HepG2 (cell line): Measurements from ENCODE around the gene MRPL36. TPM values are rescaled to one million over a fixed set of nuclear protein-coding genes. Genes with fewer than 3 reads are reported as not detected.

Experiments
- ATAC-seq: fragments of 200-7000 bp; cut with Tn5 transposase; 3 replicates; pipeline ENCODE4 v1.9.1; 2020; ENCODE audit warnings: mild to moderate bottlenecking, moderate library complexity
- BruUV-seq: library from RNA; stranded (reverse); fragments of 400-500 nt; replicated peaks from 2 replicates; lab custom pipeline; 2021; lab: Mats Ljungman, UMichigan
- CTCF ChIA-PET: fragments of 300-600 bp; formaldehyde crosslinking; extraction: SDS; loops from one replicate; lab custom pipeline; 2021; ENCODE audit warnings: low total read pairs, inconsistent platforms, low intra/inter-chr PET ratio; lab: Yijun Ruan, JAX
- POLR2A ChIA-PET: fragments of 350-600 bp; sonication (Branson Sonifier 250); formaldehyde crosslinking; loops from one replicate; lab custom pipeline; 2020; ENCODE audit warnings: antibody characterized with exemption, inconsistent platforms; lab: Yijun Ruan, JAX
- DNase-seq: peaks from one replicate; pipeline ENCODE4 v3.0.0-alpha.2; 2015; ENCODE audit warnings: low spot score
- FAIRE-seq: peaks from 3 replicates; lab custom pipeline; 2011; peaks lifted over from hg19 to GRCh38; lab: Jason Lieb, UNC
- H2AFZ ChIP-seq: one replicate; pipeline ENCODE4 v1.6.1; 2011; ENCODE audit warnings: low read length, inconsistent platforms
- H3K27ac ChIP-seq: fragments of 300-600 bp; 3 replicates; pipeline ENCODE4 v1.8.0; 2011; ENCODE audit warnings: mixed run types, mild to moderate bottlenecking, mixed read lengths, low read length, inconsistent platforms; ENCODE audit not compliant: insufficient read depth; ENCODE audit errors: extremely low read length
- H3K27me3 ChIP-seq, 2 experiments: fragments of 200-600 bp in 1 of 2; 2 replicates in 1 of 2; 3 replicates in 1 of 2; pipeline versions ENCODE4 v1.6.0 to v1.8.0; 2011; ENCODE audit warnings: low read length in 2 of 2, mild to moderate bottlenecking in 2 of 2, moderate library complexity in 2 of 2, inconsistent platforms in 1 of 2; ENCODE audit not compliant: insufficient read depth in 2 of 2, control insufficient read depth in 1 of 2
- H3K36me3 ChIP-seq, 2 experiments: fragments of 200-600 bp in 1 of 2; replicated peaks in 1 of 2; 2 replicates in 1 of 2; 3 replicates in 1 of 2; pipeline versions ENCODE4 v1.5.1 to v1.8.0; 2011; ENCODE audit warnings: low read length in 2 of 2, inconsistent platforms in 1 of 2; ENCODE audit not compliant: insufficient read depth in 2 of 2, control insufficient read depth in 1 of 2
- H3K4me1 ChIP-seq: 2 replicates; pipeline ENCODE4 v1.5.1; 2012; ENCODE audit warnings: low read length, inconsistent platforms; ENCODE audit not compliant: insufficient read depth
- H3K4me2 ChIP-seq: 2 replicates; pipeline ENCODE4 v1.6.0; 2011; ENCODE audit warnings: low read depth, low read length, inconsistent platforms
- H3K4me3 ChIP-seq, 3 experiments: fragments of 200-600 bp in 1 of 3; sonication (generic), shearing (Covaris generic) in 1 of 3; replicated peaks in 1 of 3; 2 replicates each; pipeline ENCODE4 v1.5.1; 2011 to 2016; ENCODE audit warnings: low read length in 3 of 3, inconsistent platforms in 2 of 3, low read depth in 2 of 3, mild to moderate bottlenecking in 2 of 3, control low read depth in 1 of 3, mixed read lengths in 1 of 3; ENCODE audit not compliant: insufficient read depth in 1 of 3
- H3K79me2 ChIP-seq: one replicate; pipeline ENCODE4 v1.6.1; 2011; ENCODE audit warnings: low read length, inconsistent platforms; ENCODE audit not compliant: insufficient read depth
- H3K9ac ChIP-seq: 2 replicates; pipeline ENCODE4 v1.6.0; 2011; ENCODE audit warnings: mild to moderate bottlenecking, low read depth, low read length, inconsistent platforms; ENCODE audit not compliant: insufficient read depth
- H3K9me3 ChIP-seq: 2 replicates; pipeline ENCODE4 v1.5.1; 2012; ENCODE audit warnings: mild to moderate bottlenecking, low read length
- H4K20me1 ChIP-seq: 2 replicates; pipeline ENCODE4 v1.6.0; 2011; ENCODE audit warnings: inconsistent platforms, mild to moderate bottlenecking, low read length, moderate library complexity; ENCODE audit not compliant: insufficient read depth
- ATF7-NPFF ChIP-seq: sonication (generic); formaldehyde crosslinking; IDR thresholded peaks from 2 replicates; pipeline ENCODE4 v1.8.1; 2023; ENCODE audit warnings: mild to moderate bottlenecking, low read depth, missing genetic modification reagents, moderate library complexity
- ISL2 ChIP-seq: sonication (generic); formaldehyde crosslinking; IDR thresholded peaks from 2 replicates; pipeline ENCODE4 v1.5.0; 2020; ENCODE audit warnings: missing genetic modification reagents
- ZNF253 ChIP-seq: sonication (generic); formaldehyde crosslinking; IDR thresholded peaks from 2 replicates; pipeline ENCODE4 v1.8.0; 2022; ENCODE audit warnings: mild to moderate bottlenecking, missing genetic modification reagents, borderline replicate concordance
- ZNF33B ChIP-seq: sonication (generic); formaldehyde crosslinking; IDR thresholded peaks from 2 replicates; pipeline ENCODE4 v1.5.1; 2020; ENCODE audit warnings: mild to moderate bottlenecking, missing genetic modification reagents
- WGBS: methylation state at CpG from one replicate; pipeline ENCODE4 v1.1.6; 2017; ENCODE audit warnings: low lambda C conversion rate; 5-methylcytosine and 5-hydroxymethylcytosine counted together
- in situ Hi-C: cut with HindIII; loops from 2 replicates; pipeline ENCODE4 v1.10.0; 2017; ENCODE audit warnings: low pct_unique_long_range_greater_than_20kb; ENCODE audit not compliant: extremely low pct_ligation_motif_present
- intact Hi-C: fragments of 100-400 bp; cut with micrococcal nuclease; formaldehyde crosslinking; loops from one replicate; pipeline ENCODE4 v1.10.0; 2022; ENCODE audit not compliant: unreplicated experiment
- polyA plus RNA-seq, 8 experiments: library from polyadenylated mRNA; depleted of rRNA in 3 of 8; stranded (reverse) in 7 of 8; unstranded in 1 of 8; fragments of >200 nt; fragmentation: Illumina TruSeq in 4 of 8; extraction: Trizol in 4 of 8; gene quantifications; 2 replicates each; pipeline versions ENCODE4 v1.2.1 to v1.2.3, GENCODE V29; 2011 to 2016; ENCODE audit warnings: low read depth in 4 of 8, missing spikeins in 1 of 8, mixed read lengths in 1 of 8; ENCODE audit not compliant: insufficient read depth in 1 of 8
- total RNA-seq, 5 experiments: library from RNA; depleted of rRNA; stranded (reverse); fragments of >200 nt; fragmentation: Illumina TruSeq; extraction: Trizol; gene quantifications; 2 replicates each; pipeline ENCODE4 v1.2.3, GENCODE V29; 2016; ENCODE audit warnings: low read depth in 1 of 5
- TF ChIP-seq, protein P1 (sequence below): sonication (generic); formaldehyde crosslinking; IDR thresholded peaks from 2 replicates; pipeline ENCODE4 v1.4.0; 2020; ENCODE audit warnings: missing genetic modification reagents, borderline replicate concordance
- TF ChIP-seq, protein P2 (sequence below): sonication (generic); formaldehyde crosslinking; IDR thresholded peaks from 2 replicates; pipeline ENCODE4 v1.4.0; 2020; ENCODE audit warnings: mild to moderate bottlenecking, missing genetic modification reagents
- TF ChIP-seq, protein P3 (sequence below): sonication (generic); formaldehyde crosslinking; IDR thresholded peaks from 2 replicates; pipeline ENCODE4 v1.9.0; 2021; ENCODE audit warnings: missing genetic modification reagents, mild to moderate bottlenecking, borderline replicate concordance

Gene MRPL36
- total and polyA plus RNA-seq, 2 of the 13 experiments (the other 11 are each of a cell fraction or from before 2014, with no cell fraction given) = 71.3 to 113 TPM

DNA sequence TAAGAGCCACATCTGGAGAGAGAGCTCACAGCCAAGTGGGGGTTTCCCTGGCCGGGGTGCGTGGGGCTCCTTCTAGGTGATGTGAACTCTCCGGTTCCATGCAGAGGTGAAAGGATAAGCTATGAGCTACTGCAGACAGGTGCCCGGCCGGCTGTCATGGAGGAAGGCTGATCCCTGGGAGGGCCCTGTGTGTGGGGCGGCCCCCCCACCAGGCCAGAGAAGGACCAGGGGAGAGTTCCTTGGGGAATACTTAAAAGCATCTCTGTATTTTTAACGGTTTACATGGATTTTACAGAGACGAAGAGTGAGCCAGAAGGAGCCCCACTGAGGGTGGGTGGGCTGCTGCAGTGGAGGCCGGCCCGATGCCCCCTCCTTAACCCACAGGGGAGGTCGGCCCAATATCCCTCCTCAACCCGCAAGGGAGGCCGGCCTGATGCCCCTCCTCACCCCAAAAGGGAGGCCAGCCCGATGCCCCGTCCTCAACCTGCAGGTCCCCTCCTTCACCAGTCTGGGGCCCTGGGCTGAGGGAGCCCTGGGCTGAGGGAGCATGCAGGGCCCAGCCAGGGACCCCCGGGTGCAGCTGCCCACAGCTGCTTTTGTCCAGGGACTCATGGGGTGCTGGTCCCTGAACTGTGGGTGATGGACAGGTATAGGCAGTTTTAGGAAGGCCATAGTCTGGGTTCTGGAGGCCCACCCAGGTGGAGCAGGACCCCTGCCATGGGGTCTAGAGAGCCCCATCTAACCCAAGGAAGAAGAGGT is 31.9 kb downstream of the MRPL36 start:
- H3K4me3 ChIP-seq = no peak overlapping the region
- BruUV-seq = no TSS peak
- no peaks in the 10 kb centered on the region for H4K20me1 ChIP-seq
- ATAC-seq (no peak), FAIRE-seq (no peak), DNase-seq (no peak)
- 10% methylated on average over 9 of the region's 16 CpGs for WGBS
- ChIA-PET CTCF (no interaction called here), POLR2A (no interaction called here)
- no peak overlapping the region for H3K4me2 ChIP-seq
- no peak overlapping the region for H3K9ac ChIP-seq
- H3K36me3 ChIP-seq = no peaks in the 10 kb centered on the region
- intact Hi-C loops (no loop called here), in situ Hi-C loops (loop anchor here (10.0 kb wide), 1 partner anchor 247 kb away; no protein-coding TSS in a partner anchor)
- H3K9me3 ChIP-seq = no peaks in the 10 kb centered on the region
- no peaks in the 10 kb centered on the region for H3K4me1 ChIP-seq
- no peak overlapping the region for H2AFZ ChIP-seq
- no peaks in the 10 kb centered on the region for H3K79me2 ChIP-seq
- peaks cover 6 to 70% of the 10 kb centered on the region in 2 experiments for H3K27me3 ChIP-seq
- no peak overlapping the region for H3K27ac ChIP-seq
- TF ChIP-seq ZNF33B (no peak), ISL2 (CRISPR knock-in tag) (no peak), ATF7-NPFF (CRISPR knock-in tag) (no peak), ZNF253 (CRISPR knock-in tag) (no peak)
- TF ChIP-seq, protein P1, sequence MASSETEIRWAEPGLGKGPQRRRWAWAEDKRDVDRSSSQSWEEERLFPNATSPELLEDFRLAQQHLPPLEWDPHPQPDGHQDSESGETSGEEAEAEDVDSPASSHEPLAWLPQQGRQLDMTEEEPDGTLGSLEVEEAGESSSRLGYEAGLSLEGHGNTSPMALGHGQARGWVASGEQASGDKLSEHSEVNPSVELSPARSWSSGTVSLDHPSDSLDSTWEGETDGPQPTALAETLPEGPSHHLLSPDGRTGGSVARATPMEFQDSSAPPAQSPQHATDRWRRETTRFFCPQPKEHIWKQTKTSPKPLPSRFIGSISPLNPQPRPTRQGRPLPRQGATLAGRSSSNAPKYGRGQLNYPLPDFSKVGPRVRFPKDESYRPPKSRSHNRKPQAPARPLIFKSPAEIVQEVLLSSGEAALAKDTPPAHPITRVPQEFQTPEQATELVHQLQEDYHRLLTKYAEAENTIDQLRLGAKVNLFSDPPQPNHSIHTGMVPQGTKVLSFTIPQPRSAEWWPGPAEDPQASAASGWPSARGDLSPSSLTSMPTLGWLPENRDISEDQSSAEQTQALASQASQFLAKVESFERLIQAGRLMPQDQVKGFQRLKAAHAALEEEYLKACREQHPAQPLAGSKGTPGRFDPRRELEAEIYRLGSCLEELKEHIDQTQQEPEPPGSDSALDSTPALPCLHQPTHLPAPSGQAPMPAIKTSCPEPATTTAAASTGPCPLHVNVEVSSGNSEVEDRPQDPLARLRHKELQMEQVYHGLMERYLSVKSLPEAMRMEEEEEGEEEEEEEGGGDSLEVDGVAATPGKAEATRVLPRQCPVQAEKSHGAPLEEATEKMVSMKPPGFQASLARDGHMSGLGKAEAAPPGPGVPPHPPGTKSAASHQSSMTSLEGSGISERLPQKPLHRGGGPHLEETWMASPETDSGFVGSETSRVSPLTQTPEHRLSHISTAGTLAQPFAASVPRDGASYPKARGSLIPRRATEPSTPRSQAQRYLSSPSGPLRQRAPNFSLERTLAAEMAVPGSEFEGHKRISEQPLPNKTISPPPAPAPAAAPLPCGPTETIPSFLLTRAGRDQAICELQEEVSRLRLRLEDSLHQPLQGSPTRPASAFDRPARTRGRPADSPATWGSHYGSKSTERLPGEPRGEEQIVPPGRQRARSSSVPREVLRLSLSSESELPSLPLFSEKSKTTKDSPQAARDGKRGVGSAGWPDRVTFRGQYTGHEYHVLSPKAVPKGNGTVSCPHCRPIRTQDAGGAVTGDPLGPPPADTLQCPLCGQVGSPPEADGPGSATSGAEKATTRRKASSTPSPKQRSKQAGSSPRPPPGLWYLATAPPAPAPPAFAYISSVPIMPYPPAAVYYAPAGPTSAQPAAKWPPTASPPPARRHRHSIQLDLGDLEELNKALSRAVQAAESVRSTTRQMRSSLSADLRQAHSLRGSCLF (CRISPR knock-in tag) = no peak
- TF ChIP-seq, protein P2, sequence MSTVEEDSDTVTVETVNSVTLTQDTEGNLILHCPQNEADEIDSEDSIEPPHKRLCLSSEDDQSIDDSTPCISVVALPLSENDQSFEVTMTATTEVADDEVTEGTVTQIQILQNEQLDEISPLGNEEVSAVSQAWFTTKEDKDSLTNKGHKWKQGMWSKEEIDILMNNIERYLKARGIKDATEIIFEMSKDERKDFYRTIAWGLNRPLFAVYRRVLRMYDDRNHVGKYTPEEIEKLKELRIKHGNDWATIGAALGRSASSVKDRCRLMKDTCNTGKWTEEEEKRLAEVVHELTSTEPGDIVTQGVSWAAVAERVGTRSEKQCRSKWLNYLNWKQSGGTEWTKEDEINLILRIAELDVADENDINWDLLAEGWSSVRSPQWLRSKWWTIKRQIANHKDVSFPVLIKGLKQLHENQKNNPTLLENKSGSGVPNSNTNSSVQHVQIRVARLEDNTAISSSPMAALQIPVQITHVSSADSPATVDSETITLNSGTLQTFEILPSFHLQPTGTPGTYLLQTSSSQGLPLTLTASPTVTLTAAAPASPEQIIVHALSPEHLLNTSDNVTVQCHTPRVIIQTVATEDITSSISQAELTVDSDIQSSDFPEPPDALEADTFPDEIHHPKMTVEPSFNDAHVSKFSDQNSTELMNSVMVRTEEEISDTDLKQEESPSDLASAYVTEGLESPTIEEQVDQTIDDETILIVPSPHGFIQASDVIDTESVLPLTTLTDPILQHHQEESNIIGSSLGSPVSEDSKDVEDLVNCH (CRISPR knock-in tag) = no peak
- TF ChIP-seq, protein P3, sequence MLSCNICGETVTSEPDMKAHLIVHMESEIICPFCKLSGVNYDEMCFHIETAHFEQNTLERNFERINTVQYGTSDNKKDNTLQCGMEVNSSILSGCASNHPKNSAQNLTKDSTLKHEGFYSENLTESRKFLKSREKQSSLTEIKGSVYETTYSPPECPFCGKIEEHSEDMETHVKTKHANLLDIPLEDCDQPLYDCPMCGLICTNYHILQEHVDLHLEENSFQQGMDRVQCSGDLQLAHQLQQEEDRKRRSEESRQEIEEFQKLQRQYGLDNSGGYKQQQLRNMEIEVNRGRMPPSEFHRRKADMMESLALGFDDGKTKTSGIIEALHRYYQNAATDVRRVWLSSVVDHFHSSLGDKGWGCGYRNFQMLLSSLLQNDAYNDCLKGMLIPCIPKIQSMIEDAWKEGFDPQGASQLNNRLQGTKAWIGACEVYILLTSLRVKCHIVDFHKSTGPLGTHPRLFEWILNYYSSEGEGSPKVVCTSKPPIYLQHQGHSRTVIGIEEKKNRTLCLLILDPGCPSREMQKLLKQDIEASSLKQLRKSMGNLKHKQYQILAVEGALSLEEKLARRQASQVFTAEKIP (CRISPR knock-in tag) = no peak
